Heart right ventricle (tissue), 16 donors: ENCODE data around the gene CYS1. TPM values are rescaled to one million over a fixed set of nuclear protein-coding genes. Genes with fewer than 3 reads are reported as not detected.
"Not testable (repeated sequence)": the region's sequence is repeated elsewhere in the genome, so short reads cannot be mapped to it uniquely, and the experiment has no call there.

Source experiments
- ATAC-seq, 8 donors: fragments of 200-7000 bp; cut with Tn5 transposase; one replicate each; pipeline ENCODE4 v1.9.1; 2020; ENCODE audit warnings: mild to moderate bottlenecking in 8 of 8, moderate library complexity in 8 of 8, moderate number of reproducible peaks in 1 of 8
- DNase-seq, 2 donors: peaks; one replicate each; pipeline ENCODE4 v3.0.0-alpha.2; 2020
- H3K27ac ChIP-seq, 10 donors: fragments of 200-600 bp; sonication (generic) in 2 of 10; one replicate each; pipeline versions ENCODE4 v1.5.0 to v1.8.0; 2020 to 2022; ENCODE audit warnings: mild to moderate bottlenecking in 3 of 10
- H3K27me3 ChIP-seq, 7 donors: fragments of 200-600 bp; one replicate each; pipeline ENCODE4 v1.8.0; 2021 to 2022; ENCODE audit warnings: mild to moderate bottlenecking in 2 of 7
- H3K36me3 ChIP-seq, 9 donors: fragments of 200-600 bp; sonication (generic) in 1 of 9; one replicate each; pipeline versions ENCODE4 v1.5.0 to v1.8.0; 2020 to 2022; ENCODE audit warnings: mild to moderate bottlenecking in 2 of 9
- H3K4me1 ChIP-seq, 9 donors: fragments of 200-600 bp; sonication (generic) in 1 of 9; one replicate each; pipeline versions ENCODE4 v1.5.0 to v1.8.0; 2020 to 2022; ENCODE audit warnings: mild to moderate bottlenecking in 4 of 9
- H3K4me3 ChIP-seq, 10 donors: fragments of 200-600 bp; sonication (generic) in 2 of 10; one replicate each; pipeline versions ENCODE4 v1.5.0 to v1.8.0; 2020 to 2022; ENCODE audit warnings: mild to moderate bottlenecking in 7 of 10, moderate library complexity in 2 of 10
- H3K9me3 ChIP-seq, 11 donors: fragments of 200-600 bp in 10 of 11; sonication (generic) in 2 of 11; one replicate each; pipeline versions ENCODE4 v1.5.0 to v1.8.0; 2013 to 2022; ENCODE audit warnings: mild to moderate bottlenecking in 2 of 11, control low read depth in 1 of 11, moderate library complexity in 1 of 11
- CTCF ChIP-seq, 9 donors: fragments of 200-600 bp; sonication (generic) in 2 of 9; IDR thresholded peaks; one replicate each; pipeline versions ENCODE4 v1.5.0 to v1.8.0; 2021 to 2022; ENCODE audit warnings: antibody characterized with exemption in 9 of 9, mild to moderate bottlenecking in 5 of 9, moderate library complexity in 1 of 9
- WGBS, 2 donors: extraction: QIAGEN DNeasy Blood & Tissue Kit; methylation state at CpG; one replicate each; pipeline ENCODE4 v1.1.7; 2013; ENCODE audit warnings: inconsistent platforms in 1 of 2; 5-methylcytosine and 5-hydroxymethylcytosine counted together
- intact Hi-C, 10 donors: fragments of 100-400 bp; cut with DNase I; formaldehyde crosslinking; loops; one replicate each; pipeline versions ENCODE4 v1.11.1 to v1.14.2; 2022
- polyA plus RNA-seq, 2 donors: library from polyadenylated mRNA; stranded (reverse); fragments of 200-250 nt; gene quantifications; one replicate each; pipeline ENCODE4 v1.2.3, GENCODE V29; 2013
- total RNA-seq, 10 donors: library from RNA; stranded (reverse); fragmentation: NEBNext Ultra II Directional in 3 of 10; extraction: Animal tissue kit (Norgen Biotek cat#: 25700) in 3 of 10; gene quantifications; one replicate each; pipeline versions ENCODE4 v1.2.1 to v1.2.4, GENCODE V29; 2021 to 2023
- donor health status: Arrhythmogenic right ventricular cardiomyopathy.
- donor health status: ischemic (EF 13 %, LVEDD 7.1; RV severe dilation, severe dysfunction).
- donor health status: healthy with polysubstance abuse.
- donor health status: DM: no; HTN: yes; CAD: no.
- donor health status: DM: no; HTN: no; CAD: no.
- donor health status: ischemic (EF 25% LVEDD 6.9; RV normal size, moderate dysfunction).
- donor health status: ischemic (EF 25% LVEDD 5.7; RV mildly dilated, moderate dysfunction).
- donor health status: healthy.
- donor health status: DM: yes; HTN: yes; CAD: no.
- donor health status: Ischemic cardiomyopathy.
- donor health status: ischemic (EF 35%, LVEDD 5.7; RV mildly dilated, moderate dysfunction).
- donor health status: nonischemic (EF 11% LVEDD 7.7; RV severe dilation, severe dysfunction).
- donor health status: DM: yes; HTN: yes; CAD: no.
- donor health status: PGD.
- donor health status: ischemic (EF 29% LVEDD 5.4; RV normal size, mild dysfunction).
- donor health status: nonischemic (EF 23%, LVEDD 6.1; RV moderate dilation, normal function).

Gene CYS1
- total and polyA plus RNA-seq, 12 donors, result 0.38 to 7.2 (median 2.8) TPM

GRCh38 chr2:10016802-10017258, 63.4 kb downstream of the CYS1 start:
- Histone ChIP-seq H3K27ac (no peak overlapping the region), H3K4me3 (no peak overlapping the region), H3K36me3 (no peaks in the 10 kb centered on the region), H3K27me3 (no peaks in the 10 kb centered on the region), H3K4me1 (peaks cover 0 to 14% (median 0%) of the 10 kb centered on the region in 9 donors), H3K9me3 (peaks cover 0 to 15% (median 0%) of the 10 kb centered on the region in 11 donors)
- intact Hi-C loops, result no loop called here
- WGBS, 2 donors, result 86 to 90% methylated on average over 8 of the region's 8 CpGs
- TF ChIP-seq CTCF (IDR thresholded peaks at IDR 0.05), result no peak
- ATAC-seq (no peak), DNase-seq (no peak)

- H3K4me3 ChIP-seq, result no peak overlapping the region
- H3K4me1 ChIP-seq, result peaks cover 0 to 14% (median 0%) of the 10 kb centered on the region in 9 donors
- ATAC-seq, result no peak
- H3K36me3 ChIP-seq, result no peaks in the 10 kb centered on the region
- 92 to 93% methylated on average over 35 of the region's 35 CpGs for WGBS, 2 donors
- no peak for DNase-seq
- TF ChIP-seq CTCF (IDR thresholded peaks at IDR 0.05), result no peak
- no peaks in the 10 kb centered on the region for H3K27me3 ChIP-seq
- H3K27ac ChIP-seq, result no peak overlapping the region
- peaks cover 0 to 15% (median 0%) of the 10 kb centered on the region in 11 donors for H3K9me3 ChIP-seq
- intact Hi-C loops, result no loop called here
Measured at GRCh38 chr2:10016001-10016801, 64.0 kb downstream of the CYS1 start.

DNA sequence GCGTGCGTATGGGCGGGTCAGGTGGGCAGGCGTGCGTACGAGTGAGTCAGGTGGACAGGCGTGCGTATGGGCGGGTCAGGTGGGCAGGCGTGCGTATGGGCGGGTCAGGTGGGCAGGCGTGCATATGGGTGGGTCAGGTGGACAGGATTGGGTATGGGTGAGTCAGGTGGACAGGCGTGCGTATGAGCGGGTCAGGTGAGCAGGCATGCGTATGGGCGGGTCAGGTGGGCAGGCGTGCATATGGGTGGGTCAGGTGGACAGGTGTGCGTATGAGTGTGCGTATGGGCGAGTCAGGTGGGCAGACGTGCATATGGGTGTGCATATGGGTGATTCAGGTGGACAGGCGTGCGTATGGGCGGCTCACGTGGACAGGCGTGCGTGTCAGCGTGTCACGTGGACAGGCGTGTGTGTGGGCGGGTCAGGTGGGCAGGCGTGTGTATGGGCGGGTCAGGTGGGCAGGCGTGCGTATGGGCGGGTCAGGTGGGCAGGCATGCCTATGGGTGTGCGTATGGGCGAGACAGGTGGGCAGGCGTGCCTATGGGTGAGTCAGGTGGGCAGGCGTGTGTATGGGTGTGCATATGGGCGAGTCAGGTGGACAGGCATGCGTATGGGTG, 64.7 kb downstream of the CYS1 start:
- H3K4me3 ChIP-seq, ATAC-seq, intact Hi-C loops, H3K27ac ChIP-seq, H3K36me3 ChIP-seq, DNase-seq, H3K27me3 ChIP-seq: not testable (repeated sequence)
- H3K9me3 ChIP-seq, result peaks cover 0 to 15% (median 0%) of the 10 kb centered on the region in 11 donors
- WGBS, 2 donors, result 97% methylated on average over 41 to 44 of the region's 44 CpGs
- peaks cover 0 to 14% (median 0%) of the 10 kb centered on the region in 9 donors for H3K4me1 ChIP-seq

- H3K27ac ChIP-seq, result no peak overlapping the region
- H3K4me3 ChIP-seq, result no peak overlapping the region
- H3K36me3 ChIP-seq, result no peaks in the 10 kb centered on the region
- ATAC-seq (no peak), DNase-seq (no peak)
- 94 to 97% methylated on average over 42 of the region's 42 CpGs for WGBS, 2 donors
- intact Hi-C loops, result no loop called here
- peaks cover 5 to 17% (median 8%) of the 10 kb centered on the region in 9 donors for H3K4me1 ChIP-seq
- peaks cover 0 to 15% (median 0%) of the 10 kb centered on the region in 11 donors for H3K9me3 ChIP-seq
- no peaks in the 10 kb centered on the region for H3K27me3 ChIP-seq
- no peak for TF ChIP-seq CTCF (IDR thresholded peaks at IDR 0.05)
Measured at GRCh38 chr2:10014418-10015190, 65.6 kb downstream of the CYS1 start.

DNA sequence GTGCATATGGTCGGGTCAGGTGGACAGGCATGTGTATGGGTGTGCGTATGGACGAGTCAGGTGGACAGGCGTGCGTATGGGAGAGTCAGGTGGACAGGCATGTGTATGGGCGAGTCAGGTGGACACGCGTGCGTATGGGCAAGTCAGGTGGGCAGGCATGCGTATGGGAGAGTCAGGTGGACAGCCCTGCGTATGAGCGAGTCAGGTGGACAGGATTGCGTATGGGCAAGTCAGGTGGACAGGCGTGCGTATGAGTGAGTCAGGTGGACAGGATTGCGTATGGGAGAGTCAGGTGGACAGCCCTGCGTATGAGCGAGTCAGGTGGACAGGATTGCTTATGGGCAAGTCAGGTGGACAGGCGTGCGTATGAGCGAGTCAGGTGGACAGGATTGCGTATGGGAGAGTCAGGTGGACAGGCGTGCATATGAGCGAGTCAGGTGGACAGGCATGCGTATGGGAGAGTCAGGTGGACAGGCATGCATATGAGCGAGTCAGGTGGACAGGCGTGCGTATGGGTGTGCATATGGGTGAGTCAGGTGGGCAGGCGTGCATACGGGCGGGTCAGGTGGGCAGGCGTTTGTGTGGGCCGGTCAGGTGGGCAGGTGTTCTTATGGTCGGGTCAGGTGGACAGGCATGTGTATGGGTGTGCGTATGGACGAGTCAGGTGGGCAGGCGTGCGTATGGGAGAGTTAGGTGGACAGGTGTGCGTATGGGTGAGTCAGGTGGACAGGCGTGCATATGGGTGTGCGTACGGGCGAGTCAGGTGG, 66.4 kb downstream of the CYS1 start:
- DNase-seq, intact Hi-C loops, H3K4me3 ChIP-seq, ATAC-seq, H3K27me3 ChIP-seq, H3K36me3 ChIP-seq, H3K27ac ChIP-seq: not testable (repeated sequence)
- Histone ChIP-seq H3K9me3 (peaks cover 0 to 15% (median 0%) of the 10 kb centered on the region in 11 donors), H3K4me1 (peaks cover 12 to 17% (median 15%) of the 10 kb centered on the region in 9 donors)
- WGBS, 2 donors, result 96% methylated on average over 43 of the region's 43 CpGs
